Liver (tissue), 9 donors: ENCODE data around the gene TUBA3E. TPM values are rescaled to one million over a fixed set of nuclear protein-coding genes. Genes with fewer than 3 reads are reported as not detected.

Experiments
- DNase-seq: peaks from one replicate; pipeline ENCODE4 v3.0.0-alpha.2; 2017; ENCODE audit warnings: low spot score
- H3K27ac ChIP-seq, 2 donors: one replicate each; pipeline ENCODE4 v1.7.0; 2013; ENCODE audit warnings: inconsistent platforms in 2 of 2, low read length in 2 of 2, control low read depth in 1 of 2, low read depth in 1 of 2, mild to moderate bottlenecking in 1 of 2
- H3K27me3 ChIP-seq, 4 donors: one replicate each; pipeline versions ENCODE4 v1.6.1 to v1.7.0; 2013; ENCODE audit warnings: low read length in 3 of 4, inconsistent platforms in 1 of 4, mild to moderate bottlenecking in 1 of 4, moderate library complexity in 1 of 4; ENCODE audit not compliant: control insufficient read depth in 4 of 4, insufficient read depth in 4 of 4
- H3K36me3 ChIP-seq, 4 donors: one replicate each; pipeline versions ENCODE4 v1.6.1 to v1.7.0; 2013; ENCODE audit warnings: low read length in 3 of 4, mild to moderate bottlenecking in 3 of 4, low read depth in 1 of 4, moderate library complexity in 1 of 4; ENCODE audit not compliant: control insufficient read depth in 4 of 4, insufficient read depth in 3 of 4
- H3K4me1 ChIP-seq, 4 donors: one replicate each; pipeline versions ENCODE4 v1.6.1 to v1.7.0; 2013; ENCODE audit warnings: low read length in 3 of 4, mild to moderate bottlenecking in 3 of 4, moderate library complexity in 1 of 4; ENCODE audit not compliant: control insufficient read depth in 4 of 4, insufficient read depth in 4 of 4
- H3K4me3 ChIP-seq, 3 donors: one replicate each; pipeline versions ENCODE4 v1.6.1 to v1.7.0; 2013; ENCODE audit warnings: low read length in 3 of 3, control low read depth in 1 of 3, low read depth in 1 of 3, mild to moderate bottlenecking in 1 of 3
- H3K9ac ChIP-seq, 2 donors: one replicate each; pipeline ENCODE4 v1.7.0; 2013; ENCODE audit warnings: low read length in 2 of 2, mild to moderate bottlenecking in 2 of 2, moderate library complexity in 2 of 2, control low read depth in 1 of 2, low read depth in 1 of 2
- H3K9me3 ChIP-seq, 4 donors: one replicate each; pipeline versions ENCODE4 v1.6.1 to v1.7.0; 2013; ENCODE audit warnings: low read length in 3 of 4; ENCODE audit not compliant: control insufficient read depth in 4 of 4
- EGR1 ChIP-seq, 2 donors: IDR thresholded peaks; 2 replicates each; pipeline ENCODE4 v1.6.1; 2016 to 2018; ENCODE audit warnings: antibody characterized with exemption in 2 of 2, low read depth in 2 of 2
- FOXA1 ChIP-seq: IDR thresholded peaks from 2 replicates; pipeline ENCODE4 v1.6.1; 2016; ENCODE audit warnings: antibody characterized with exemption
- FOXA2 ChIP-seq: IDR thresholded peaks from 2 replicates; pipeline ENCODE4 v1.6.1; 2016; ENCODE audit warnings: antibody characterized with exemption
- GABPA ChIP-seq, 2 donors: IDR thresholded peaks in 1 of 2; conservative IDR thresholded peaks in 1 of 2; 2 replicates each; pipeline ENCODE4 v1.6.1; 2016; ENCODE audit warnings: antibody characterized with exemption in 2 of 2, mild to moderate bottlenecking in 1 of 2, moderate library complexity in 1 of 2
- HNF4A ChIP-seq, 2 donors: conservative IDR thresholded peaks; 2 replicates each; pipeline ENCODE4 v1.6.1; 2016; ENCODE audit warnings: antibody characterized with exemption in 2 of 2, mild to moderate bottlenecking in 2 of 2
- JUND ChIP-seq, 2 donors: IDR thresholded peaks; 2 replicates each; pipeline ENCODE4 v1.6.1; 2016; ENCODE audit warnings: antibody characterized with exemption in 2 of 2
- NR2F2 ChIP-seq: IDR thresholded peaks from 2 replicates; pipeline ENCODE4 v1.6.1; 2016; ENCODE audit warnings: antibody characterized with exemption
- RAD21 ChIP-seq, 2 donors: IDR thresholded peaks; 2 replicates each; pipeline ENCODE4 v1.6.1; 2016; ENCODE audit warnings: antibody characterized with exemption in 2 of 2, mild to moderate bottlenecking in 2 of 2
- RXRA ChIP-seq, 2 donors: IDR thresholded peaks; 2 replicates each; pipeline ENCODE4 v1.6.1; 2017 to 2018; ENCODE audit warnings: antibody characterized with exemption in 2 of 2, mild to moderate bottlenecking in 1 of 2
- SP1 ChIP-seq: IDR thresholded peaks from 2 replicates; pipeline ENCODE4 v1.6.1; 2018; ENCODE audit warnings: antibody characterized with exemption, mild to moderate bottlenecking
- TAF1 ChIP-seq: conservative IDR thresholded peaks from 2 replicates; pipeline ENCODE4 v1.6.1; 2016; ENCODE audit warnings: antibody characterized with exemption, mild to moderate bottlenecking
- YY1 ChIP-seq: IDR thresholded peaks from 2 replicates; pipeline ENCODE4 v1.6.1; 2016; ENCODE audit warnings: antibody characterized with exemption, mild to moderate bottlenecking
- WGBS: extraction: QIAGEN DNeasy Blood & Tissue Kit; methylation state at CpG from one replicate; pipeline ENCODE4 v1.1.7; 2013; 5-methylcytosine and 5-hydroxymethylcytosine counted together
- polyA plus RNA-seq, 2 donors: library from polyadenylated mRNA; stranded (reverse) in 1 of 2; unstranded in 1 of 2; fragments of 200-250 nt in 1 of 2; fragments of >200 nt in 1 of 2; fragmentation: Nextera tagmentation in 1 of 2; extraction: Ambion mirVana in 1 of 2; gene quantifications; one replicate each; pipeline versions ENCODE4 v1.2.1 to v1.2.3, GENCODE V29; 2013 to 2015
- total RNA-seq, 2 donors: library from RNA; depleted of rRNA; stranded (reverse); fragments of >200 nt; gene quantifications; one replicate each; pipeline ENCODE4 v1.2.3, GENCODE V29; 2014
- TF ChIP-seq, protein P1 (sequence below): IDR thresholded peaks from 2 replicates; pipeline ENCODE4 v1.6.1; 2016; ENCODE audit warnings: antibody characterized with exemption, mild to moderate bottlenecking
- TF ChIP-seq, protein P2 (sequence below): IDR thresholded peaks from 2 replicates; pipeline ENCODE4 v1.6.1; 2016; ENCODE audit warnings: antibody characterized with exemption
- TF ChIP-seq, protein P3 (sequence below): IDR thresholded peaks from 2 replicates; pipeline ENCODE4 v1.6.1; 2016; ENCODE audit warnings: antibody characterized with exemption
- TF ChIP-seq, protein P4 (sequence below): fragments of 150-350 bp; IDR thresholded peaks from 2 replicates; pipeline ENCODE4 v1.5.1; 2017; ENCODE audit warnings: improper control_type of control experiment, low read depth, low read length; ENCODE audit not compliant: missing input control
- TF ChIP-seq, protein P5 (sequence below): IDR thresholded peaks from 2 replicates; pipeline ENCODE4 v1.6.1; 2016; ENCODE audit warnings: antibody characterized with exemption
- donor health status: healthy.
- donor health status: healthy.
- donor health status: healthy.
- donor health status: healthy.
- donor health status: healthy.

Gene TUBA3E
- not detected for total RNA-seq
- polyA plus RNA-seq: under 1 TPM; 0.05 to 0.31 TPM

DNA sequence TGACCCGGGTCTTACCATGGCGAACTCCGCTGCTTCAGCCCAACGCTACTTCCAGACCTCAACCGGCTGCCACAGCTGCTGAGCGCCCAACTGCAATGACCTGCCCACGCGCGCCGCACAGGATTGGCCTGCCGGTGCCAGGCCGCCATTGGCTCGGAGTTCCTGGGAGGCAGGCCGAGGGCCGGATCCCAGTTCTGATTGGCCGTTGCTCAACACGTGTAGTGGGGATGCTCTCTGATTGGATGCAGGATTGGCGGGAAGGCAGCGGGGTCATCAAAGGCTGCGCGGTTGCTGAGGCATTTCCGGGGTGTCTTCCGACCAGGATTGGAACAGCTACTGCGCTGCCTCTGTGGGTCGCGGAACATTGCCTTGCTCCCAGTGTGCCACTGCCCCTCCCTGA lies at the start of gene TUBA3E:
Gene TUBA3E, minus strand, starts transcription at position 97 of the 400 bp plus-strand sequence. Its CDS starts 79 bp downstream, at position 18.
- Histone ChIP-seq H3K9ac (no peak within 1 kb of the TSS), H3K9me3 (no peaks in the 10 kb centered on the region), H3K4me1 (no peaks in the 10 kb centered on the region), H3K4me3 (no peak within 1 kb of the TSS), H3K27ac (no peak within 1 kb of the TSS), H3K36me3 (no peaks in the 10 kb centered on the region), H3K27me3 (no peaks in the 10 kb centered on the region)
- WGBS: 98% methylated on average over 26 of the region's 26 CpGs
- DNase-seq: no peak
- TF ChIP-seq FOXA1: no peak
- TF ChIP-seq SP1: no peak
- TF ChIP-seq RAD21 (IDR thresholded peaks at IDR 0.05): no peak
- TF ChIP-seq, protein P1, sequence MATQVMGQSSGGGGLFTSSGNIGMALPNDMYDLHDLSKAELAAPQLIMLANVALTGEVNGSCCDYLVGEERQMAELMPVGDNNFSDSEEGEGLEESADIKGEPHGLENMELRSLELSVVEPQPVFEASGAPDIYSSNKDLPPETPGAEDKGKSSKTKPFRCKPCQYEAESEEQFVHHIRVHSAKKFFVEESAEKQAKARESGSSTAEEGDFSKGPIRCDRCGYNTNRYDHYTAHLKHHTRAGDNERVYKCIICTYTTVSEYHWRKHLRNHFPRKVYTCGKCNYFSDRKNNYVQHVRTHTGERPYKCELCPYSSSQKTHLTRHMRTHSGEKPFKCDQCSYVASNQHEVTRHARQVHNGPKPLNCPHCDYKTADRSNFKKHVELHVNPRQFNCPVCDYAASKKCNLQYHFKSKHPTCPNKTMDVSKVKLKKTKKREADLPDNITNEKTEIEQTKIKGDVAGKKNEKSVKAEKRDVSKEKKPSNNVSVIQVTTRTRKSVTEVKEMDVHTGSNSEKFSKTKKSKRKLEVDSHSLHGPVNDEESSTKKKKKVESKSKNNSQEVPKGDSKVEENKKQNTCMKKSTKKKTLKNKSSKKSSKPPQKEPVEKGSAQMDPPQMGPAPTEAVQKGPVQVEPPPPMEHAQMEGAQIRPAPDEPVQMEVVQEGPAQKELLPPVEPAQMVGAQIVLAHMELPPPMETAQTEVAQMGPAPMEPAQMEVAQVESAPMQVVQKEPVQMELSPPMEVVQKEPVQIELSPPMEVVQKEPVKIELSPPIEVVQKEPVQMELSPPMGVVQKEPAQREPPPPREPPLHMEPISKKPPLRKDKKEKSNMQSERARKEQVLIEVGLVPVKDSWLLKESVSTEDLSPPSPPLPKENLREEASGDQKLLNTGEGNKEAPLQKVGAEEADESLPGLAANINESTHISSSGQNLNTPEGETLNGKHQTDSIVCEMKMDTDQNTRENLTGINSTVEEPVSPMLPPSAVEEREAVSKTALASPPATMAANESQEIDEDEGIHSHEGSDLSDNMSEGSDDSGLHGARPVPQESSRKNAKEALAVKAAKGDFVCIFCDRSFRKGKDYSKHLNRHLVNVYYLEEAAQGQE: no peak
- TF ChIP-seq TAF1: no peak
- no peak for TF ChIP-seq YY1

DNA sequence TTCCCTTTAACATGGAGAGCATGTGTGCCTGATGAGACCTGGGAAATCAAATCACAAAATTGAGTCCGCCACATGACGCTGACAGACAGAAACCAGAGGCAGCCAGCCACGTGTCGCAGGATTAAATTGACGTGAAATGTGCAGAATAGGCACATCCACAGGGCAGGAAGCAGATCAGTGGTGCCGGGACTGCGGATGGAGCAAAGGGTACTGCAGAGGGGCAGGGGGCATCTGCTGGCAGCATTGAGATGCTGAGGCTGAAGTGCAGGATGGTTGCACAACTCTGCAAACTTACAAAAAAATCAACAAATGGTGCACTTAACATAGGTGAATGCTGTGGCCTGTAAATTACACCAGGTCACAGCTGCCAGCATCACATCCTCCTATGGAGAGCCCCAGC lies 48.2 kb upstream of the TUBA3E start:
- Histone ChIP-seq H3K4me3 (no peak overlapping the region), H3K4me1 (no peaks in the 10 kb centered on the region), H3K27ac (no peak overlapping the region), H3K9me3 (no peaks in the 10 kb centered on the region), H3K9ac (no peak overlapping the region), H3K36me3 (no peaks in the 10 kb centered on the region), H3K27me3 (no peaks in the 10 kb centered on the region)
- WGBS: 42% methylated on average over 7 of the region's 7 CpGs
- no peak for TF ChIP-seq SP1
- no peak for TF ChIP-seq YY1
- no peak for TF ChIP-seq FOXA1
- TF ChIP-seq, protein P2, sequence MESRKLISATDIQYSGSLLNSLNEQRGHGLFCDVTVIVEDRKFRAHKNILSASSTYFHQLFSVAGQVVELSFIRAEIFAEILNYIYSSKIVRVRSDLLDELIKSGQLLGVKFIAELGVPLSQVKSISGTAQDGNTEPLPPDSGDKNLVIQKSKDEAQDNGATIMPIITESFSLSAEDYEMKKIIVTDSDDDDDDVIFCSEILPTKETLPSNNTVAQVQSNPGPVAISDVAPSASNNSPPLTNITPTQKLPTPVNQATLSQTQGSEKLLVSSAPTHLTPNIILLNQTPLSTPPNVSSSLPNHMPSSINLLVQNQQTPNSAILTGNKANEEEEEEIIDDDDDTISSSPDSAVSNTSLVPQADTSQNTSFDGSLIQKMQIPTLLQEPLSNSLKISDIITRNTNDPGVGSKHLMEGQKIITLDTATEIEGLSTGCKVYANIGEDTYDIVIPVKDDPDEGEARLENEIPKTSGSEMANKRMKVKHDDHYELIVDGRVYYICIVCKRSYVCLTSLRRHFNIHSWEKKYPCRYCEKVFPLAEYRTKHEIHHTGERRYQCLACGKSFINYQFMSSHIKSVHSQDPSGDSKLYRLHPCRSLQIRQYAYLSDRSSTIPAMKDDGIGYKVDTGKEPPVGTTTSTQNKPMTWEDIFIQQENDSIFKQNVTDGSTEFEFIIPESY: no peak
- TF ChIP-seq, protein P1: no peak
- no peak for TF ChIP-seq EGR1 (IDR thresholded peaks at IDR 0.05; ENCODE audit: low read depth in 2 of 2)
- TF ChIP-seq, protein P3, sequence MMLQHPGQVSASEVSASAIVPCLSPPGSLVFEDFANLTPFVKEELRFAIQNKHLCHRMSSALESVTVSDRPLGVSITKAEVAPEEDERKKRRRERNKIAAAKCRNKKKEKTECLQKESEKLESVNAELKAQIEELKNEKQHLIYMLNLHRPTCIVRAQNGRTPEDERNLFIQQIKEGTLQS: no peak
- TF ChIP-seq TAF1: no peak
- no peak for TF ChIP-seq JUND (IDR thresholded peaks at IDR 0.05)
- TF ChIP-seq, protein P4, sequence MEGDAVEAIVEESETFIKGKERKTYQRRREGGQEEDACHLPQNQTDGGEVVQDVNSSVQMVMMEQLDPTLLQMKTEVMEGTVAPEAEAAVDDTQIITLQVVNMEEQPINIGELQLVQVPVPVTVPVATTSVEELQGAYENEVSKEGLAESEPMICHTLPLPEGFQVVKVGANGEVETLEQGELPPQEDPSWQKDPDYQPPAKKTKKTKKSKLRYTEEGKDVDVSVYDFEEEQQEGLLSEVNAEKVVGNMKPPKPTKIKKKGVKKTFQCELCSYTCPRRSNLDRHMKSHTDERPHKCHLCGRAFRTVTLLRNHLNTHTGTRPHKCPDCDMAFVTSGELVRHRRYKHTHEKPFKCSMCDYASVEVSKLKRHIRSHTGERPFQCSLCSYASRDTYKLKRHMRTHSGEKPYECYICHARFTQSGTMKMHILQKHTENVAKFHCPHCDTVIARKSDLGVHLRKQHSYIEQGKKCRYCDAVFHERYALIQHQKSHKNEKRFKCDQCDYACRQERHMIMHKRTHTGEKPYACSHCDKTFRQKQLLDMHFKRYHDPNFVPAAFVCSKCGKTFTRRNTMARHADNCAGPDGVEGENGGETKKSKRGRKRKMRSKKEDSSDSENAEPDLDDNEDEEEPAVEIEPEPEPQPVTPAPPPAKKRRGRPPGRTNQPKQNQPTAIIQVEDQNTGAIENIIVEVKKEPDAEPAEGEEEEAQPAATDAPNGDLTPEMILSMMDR: no peak
- TF ChIP-seq RXRA (IDR thresholded peaks at IDR 0.05): no peak
- no peak for TF ChIP-seq HNF4A (conservative IDR thresholded peaks at IDR 0.05)
- no peak for TF ChIP-seq FOXA2
- no peak for TF ChIP-seq RAD21 (IDR thresholded peaks at IDR 0.05)
- TF ChIP-seq GABPA (IDR thresholded peaks at IDR 0.05 in 1 of 2, conservative IDR thresholded peaks at IDR 0.05 in 1 of 2): no peak
- TF ChIP-seq, protein P5, sequence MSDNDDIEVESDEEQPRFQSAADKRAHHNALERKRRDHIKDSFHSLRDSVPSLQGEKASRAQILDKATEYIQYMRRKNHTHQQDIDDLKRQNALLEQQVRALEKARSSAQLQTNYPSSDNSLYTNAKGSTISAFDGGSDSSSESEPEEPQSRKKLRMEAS: no peak
- TF ChIP-seq NR2F2: no peak
- no peak for DNase-seq
